CD4-positive, alpha-beta T cell treated with Interleukin-17A for 1 hour (primary cell): ENCODE measurements around the gene MKI67.
"Not testable (repeated sequence)": the region's sequence is repeated elsewhere in the genome, so short reads cannot be mapped to it uniquely, and the experiment has no call there.

Experiments
- DNase-seq: peaks from one replicate; pipeline ENCODE4 v3.0.0-alpha.2; 2020

MKI67 gene

DNA sequence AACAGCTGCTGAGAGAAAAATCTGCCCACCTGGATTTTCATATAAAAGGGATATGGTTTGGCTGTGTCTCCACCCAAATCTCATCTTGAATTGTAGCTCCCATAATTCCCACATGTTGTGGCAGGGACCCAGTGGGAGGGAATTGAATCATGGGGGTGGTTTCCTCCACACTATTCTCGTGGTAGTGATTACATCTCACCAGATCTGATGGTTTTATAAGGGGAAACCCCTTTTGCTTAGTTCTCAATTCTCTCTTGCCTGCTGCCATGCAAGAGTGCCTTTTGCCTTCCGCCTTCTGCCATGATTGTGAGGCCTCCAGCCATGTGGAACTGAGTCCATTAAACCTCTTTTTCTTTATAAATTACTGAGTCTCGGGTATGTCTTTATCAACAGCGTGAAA lies 20.8 kb upstream of the MKI67 start:
- DNase-seq = peak; percentile 14

- DNase-seq = no peak
These were observed 18.3 kb upstream of the MKI67 start for GRCh38 chr10:128144547-128144946.

DNA sequence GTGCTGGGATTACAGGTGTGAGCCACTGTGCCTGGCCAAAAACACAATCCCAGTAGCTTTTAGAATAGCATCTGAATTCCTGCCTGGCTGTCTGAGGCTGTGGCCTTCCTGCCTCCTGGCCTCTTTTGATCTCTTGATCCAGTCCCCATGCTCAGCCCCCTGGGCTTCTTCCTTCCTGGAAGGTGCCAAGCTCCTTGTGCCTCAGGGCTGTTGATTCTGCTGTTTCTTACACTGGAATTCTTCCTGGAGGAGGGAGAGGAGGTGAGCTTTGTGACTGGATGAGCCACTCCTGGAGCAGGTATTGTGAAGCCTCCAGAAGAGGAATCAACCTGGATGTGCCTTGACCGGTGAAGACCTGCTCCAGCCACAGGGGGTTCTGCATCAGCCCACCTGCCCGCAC lies 17.3 kb upstream of the MKI67 start:
- DNase-seq = no peak

DNA sequence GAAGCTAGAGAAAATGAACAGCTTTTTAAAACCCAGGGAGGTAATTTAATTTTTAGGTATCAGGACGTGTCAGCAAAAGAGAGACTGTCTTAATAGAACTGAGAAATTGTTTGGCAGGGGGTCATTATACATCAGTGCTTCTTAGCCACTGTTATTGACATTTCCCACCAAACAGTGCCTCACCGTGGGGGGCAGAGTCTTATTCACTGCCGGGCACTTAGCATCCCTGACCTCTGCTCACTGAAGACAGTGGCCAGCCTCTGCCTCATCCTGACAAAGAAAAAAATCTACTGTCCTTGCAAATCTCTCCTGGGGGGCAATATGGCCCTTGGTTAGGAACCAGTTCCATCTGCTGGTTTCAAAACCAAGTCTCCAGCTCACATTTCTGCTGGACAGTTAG lies 14.2 kb upstream of the MKI67 start:
- DNase-seq = no peak

DNA sequence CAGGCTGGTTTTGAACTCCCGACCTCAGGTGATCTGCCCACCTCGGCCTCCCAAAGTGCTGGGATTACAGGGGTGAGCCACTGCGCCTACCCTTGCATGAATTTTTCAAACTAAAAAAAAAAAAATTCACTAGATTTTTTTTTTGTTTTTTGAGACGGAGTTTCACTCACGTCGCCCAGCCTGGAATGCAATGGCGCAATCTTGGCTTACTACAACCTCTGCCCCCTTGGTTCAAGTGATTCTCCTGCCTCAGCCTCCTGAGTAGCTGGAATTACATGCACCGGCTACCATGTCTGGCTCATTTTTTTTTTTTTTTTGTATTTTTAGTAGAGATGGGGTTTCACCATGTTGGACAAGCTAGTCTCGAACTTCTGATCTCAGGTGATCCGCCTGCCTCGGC lies 12.2 kb upstream of the MKI67 start:
- not testable (repeated sequence) for DNase-seq

- DNase-seq = no peak
These were observed 11.7 kb upstream of the MKI67 start for GRCh38 chr10:128137877-128138276.

DNA sequence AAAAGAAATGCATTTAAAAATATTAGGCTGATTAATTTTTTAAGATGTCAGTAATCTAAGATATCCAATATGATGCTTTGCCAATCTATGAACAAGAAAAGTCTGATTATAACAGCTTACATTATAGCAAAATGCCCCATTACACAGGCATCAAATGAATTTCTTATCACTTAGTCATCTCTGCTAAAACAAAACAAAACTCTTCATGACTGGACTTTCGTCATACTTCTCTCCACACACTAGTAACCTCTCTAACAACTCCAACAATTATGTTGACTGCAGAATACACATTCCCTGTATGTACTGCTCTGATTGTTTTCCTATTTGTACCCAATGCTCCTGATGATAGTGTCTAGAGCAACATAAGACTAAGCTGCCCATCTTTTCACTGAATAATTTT lies 3.8 kb upstream of the MKI67 start:
- DNase-seq = no peak

GRCh38 chr10:128128582-128128981 lies 2.4 kb upstream of the MKI67 start:
- no peak for DNase-seq

GRCh38 chr10:128125416-128125943 lies 743 bp downstream of the MKI67 start:
- DNase-seq = peak; percentile 14

GRCh38 chr10:128124813-128125403 lies 1.3 kb downstream of the MKI67 start:
- peak; percentile 13 for DNase-seq

DNA sequence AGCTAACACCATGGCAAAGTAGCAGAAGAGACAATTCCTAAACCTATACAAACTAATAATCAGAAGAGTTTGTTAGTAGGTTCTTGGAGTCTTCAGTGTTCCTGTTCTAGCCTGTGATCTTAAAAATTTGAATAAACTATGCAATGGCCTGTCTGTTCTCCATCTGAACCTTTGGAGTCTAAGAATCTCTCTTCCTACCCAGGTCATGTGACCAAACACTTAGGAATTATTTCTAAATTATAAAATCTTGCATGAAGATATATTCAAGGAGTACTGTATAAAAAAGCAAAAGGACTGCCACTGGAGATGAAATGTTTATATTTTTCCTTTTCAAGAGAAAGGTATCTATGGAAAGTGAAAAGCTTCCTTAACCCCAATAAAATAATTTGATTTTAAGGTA lies 2.4 kb downstream of the MKI67 start:
- no peak for DNase-seq

DNA sequence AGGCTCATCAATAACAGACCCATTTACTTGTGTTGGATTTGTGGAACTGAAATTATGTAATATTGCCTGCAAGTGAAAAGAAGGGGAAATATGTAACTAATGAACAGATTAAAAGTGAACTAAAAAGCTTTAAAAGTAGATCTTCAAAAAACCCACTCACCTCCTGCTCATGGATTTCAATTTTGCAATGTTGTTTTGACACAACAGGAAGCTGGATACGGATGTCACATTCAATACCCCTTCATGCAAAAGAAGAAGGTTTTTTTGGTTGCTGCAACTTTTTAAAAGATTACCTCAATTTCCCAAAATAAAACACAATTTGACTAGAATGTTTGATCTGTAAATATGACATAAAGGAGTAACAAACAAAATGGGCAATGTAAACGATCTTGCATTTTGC lies 3.3 kb downstream of the MKI67 start:
- peak; percentile 10 for DNase-seq

- DNase-seq = no peak
These were observed 4.3 kb downstream of the MKI67 start for GRCh38 chr10:128121750-128122412.

DNA sequence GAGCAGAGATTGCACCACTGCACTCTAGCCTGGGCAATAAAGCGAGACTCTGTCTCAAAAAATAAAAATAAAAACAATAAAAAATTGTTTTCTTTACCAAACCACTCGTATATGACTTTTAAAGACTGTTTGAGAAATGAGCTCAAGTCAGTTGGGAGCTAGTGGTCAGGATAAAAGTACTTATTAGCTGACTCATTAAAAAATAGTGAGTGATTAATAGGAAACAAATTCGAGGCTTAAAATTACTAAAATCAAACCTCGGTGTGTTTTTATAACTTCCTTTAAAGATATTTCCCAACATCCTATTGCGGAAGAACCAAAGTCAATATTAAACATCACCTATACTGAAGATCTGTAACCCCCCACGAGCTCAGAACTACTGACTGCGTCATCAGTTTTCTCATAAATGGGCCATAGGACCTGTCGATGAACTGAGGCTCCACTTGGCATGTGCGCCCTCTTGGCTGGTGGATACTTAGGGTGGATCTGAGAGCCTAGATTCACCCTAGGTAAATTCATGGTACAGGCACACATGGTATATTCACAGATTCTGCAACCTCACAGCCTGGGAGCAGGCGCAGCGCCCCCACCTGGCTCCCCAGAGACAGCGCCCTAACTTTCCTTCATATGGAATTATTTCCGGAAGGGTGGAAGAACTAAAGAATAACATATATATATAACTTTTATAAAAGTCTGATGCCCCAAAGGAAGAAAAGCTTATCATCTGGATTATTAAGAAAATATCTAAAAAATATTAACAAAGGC lies 9.2 kb downstream of the MKI67 start:
- DNase-seq = no peak

DNA sequence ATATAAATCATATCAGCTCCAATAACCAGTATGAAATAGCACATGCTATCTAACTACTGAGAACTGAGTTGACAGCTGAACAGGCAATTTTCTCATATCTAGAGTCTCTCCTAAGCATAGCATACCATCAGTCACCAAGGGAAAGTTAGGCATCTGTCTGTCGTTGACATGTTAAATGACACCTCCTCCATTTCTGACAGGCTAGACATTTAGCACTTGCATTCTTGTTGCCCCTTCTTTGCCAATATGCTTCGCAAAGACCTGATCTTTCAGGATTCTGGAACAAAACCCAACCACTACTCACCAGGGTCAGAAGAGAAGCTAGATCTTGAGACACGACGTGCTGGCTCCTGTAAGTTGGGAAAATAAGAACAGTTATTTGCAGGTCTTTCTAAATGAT lies 10.0 kb downstream of the MKI67 start:
- DNase-seq = no peak

GRCh38 chr10:128115356-128115755 lies 10.9 kb downstream of the MKI67 start:
- no peak for DNase-seq

- DNase-seq = no peak
These were observed 11.3 kb downstream of the MKI67 start for GRCh38 chr10:128114901-128115300.

- no peak for DNase-seq
These were observed 13.2 kb downstream of the MKI67 start for GRCh38 chr10:128113026-128113425.

DNA sequence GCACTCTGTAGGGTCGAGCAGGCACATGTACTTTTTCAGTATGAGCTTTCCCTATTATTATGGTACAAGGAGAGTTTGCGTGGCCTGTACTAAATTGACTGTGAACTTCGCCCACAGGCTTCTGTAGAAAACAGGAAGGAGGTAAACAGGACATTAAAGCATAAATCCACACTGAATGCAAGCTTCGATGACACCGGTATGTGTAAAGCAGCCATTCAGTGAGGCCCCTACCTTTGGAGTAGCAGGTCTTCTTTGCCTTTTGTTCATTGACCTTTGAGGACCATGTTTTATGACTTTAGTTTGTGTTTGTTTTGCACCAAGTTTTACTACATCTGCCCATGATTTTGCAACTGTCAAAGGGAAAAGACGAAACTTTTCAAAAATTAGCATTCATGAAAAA lies 14.5 kb downstream of the MKI67 start:
- DNase-seq = no peak

- DNase-seq = no peak
These were observed 15.9 kb downstream of the MKI67 start for GRCh38 chr10:128110339-128110738.

DNA sequence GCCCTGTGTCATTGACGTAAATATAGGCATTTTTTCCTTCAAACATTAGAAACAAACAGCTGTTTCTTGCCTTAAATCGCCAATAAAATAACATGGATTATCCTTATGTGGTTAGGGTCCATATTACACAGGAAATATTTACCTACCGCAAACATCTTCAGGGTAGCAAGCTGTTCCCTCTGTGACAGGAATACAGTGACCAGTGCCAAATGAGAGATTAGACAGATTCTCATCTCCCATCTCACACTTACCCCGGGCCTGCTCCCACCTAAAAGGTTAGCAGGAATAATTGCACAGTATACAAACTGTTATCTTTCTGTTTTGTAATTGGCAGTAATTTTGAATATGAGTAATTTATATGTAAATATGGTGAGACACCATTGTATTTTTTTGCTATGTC lies 16.5 kb downstream of the MKI67 start:
- no peak for DNase-seq

- DNase-seq = no peak
These were observed 20.8 kb downstream of the MKI67 start for GRCh38 chr10:128105383-128105782.

DNA sequence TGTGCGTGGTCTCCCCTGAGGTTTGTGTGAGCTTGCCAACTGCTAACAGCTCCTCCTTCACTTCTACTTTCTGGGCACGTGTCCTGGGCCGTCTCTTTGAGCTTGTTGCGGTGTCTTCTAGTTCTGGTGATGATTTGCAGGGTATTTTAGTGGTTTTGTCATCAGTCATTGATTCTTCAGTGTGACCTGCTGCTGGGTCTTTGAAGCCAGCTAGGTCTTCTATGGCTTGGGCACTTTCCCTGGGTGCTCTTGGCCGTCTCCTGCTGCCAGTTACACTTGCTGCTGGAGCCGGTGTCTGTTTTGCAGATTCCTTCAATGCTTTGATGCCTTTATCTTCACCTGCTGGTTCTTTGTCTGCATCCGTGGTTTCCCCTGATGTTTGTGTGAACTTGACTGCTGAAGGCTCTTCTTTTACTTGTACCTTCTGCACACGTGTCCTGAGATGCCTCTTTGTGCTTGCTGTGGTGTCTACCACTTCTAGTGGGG lies 23.0 kb downstream of the MKI67 start:
- DNase-seq = peak; percentile 58
